ENCODE results near the gene AHNAK.
"Not testable (repeated sequence)": the region's sequence is repeated elsewhere in the genome, so short reads cannot be mapped to it uniquely, and the experiment has no call there.

Gene AHNAK

DNA sequence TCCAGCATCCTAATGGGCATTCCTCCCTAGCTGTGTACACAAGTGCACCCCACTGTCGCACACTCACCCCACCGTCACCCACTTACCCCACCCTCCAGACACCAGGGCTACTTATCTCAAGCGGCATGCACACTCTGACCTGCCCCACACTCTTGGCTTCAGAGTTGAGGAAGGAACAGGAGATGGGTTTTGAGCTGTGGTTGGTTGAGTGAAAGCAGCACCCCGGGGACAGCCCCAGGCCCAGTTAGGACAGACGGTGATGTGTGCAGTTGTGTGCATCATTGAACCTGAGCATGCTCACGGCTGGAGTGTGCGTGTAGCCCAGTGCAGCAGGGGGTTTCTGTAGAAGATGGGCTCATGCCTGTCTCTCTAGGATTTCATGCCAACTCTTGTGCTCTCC lies 32.5 kb downstream of the AHNAK start:
- no peak for DNase-seq

- DNase-seq: no peak
These were observed 33.0 kb downstream of the AHNAK start for GRCh38 chr11:62513626-62514025.

DNA sequence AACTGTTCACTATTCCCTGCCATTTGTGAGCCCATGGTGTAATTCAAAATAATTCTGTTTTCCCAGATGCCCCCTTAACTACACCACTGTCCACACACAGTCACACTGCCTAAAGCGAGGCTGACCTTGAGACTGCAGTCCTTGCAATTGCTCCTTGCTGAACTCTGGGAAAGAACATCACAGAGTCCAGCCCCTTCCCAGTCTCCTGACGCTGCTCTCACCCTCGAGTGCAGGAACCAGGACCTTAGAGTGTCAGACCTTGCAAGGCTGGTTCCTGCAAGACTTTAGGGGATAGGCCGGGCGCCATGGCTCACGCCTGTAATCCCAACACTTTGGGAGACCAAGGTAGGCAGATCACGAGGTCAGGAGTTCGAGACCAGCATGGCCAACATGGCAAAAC lies 33.6 kb downstream of the AHNAK start:
- no peak for DNase-seq

- DNase-seq: peak; percentile 5
These were observed 38.1 kb downstream of the AHNAK start for GRCh38 chr11:62508336-62509058.

DNA sequence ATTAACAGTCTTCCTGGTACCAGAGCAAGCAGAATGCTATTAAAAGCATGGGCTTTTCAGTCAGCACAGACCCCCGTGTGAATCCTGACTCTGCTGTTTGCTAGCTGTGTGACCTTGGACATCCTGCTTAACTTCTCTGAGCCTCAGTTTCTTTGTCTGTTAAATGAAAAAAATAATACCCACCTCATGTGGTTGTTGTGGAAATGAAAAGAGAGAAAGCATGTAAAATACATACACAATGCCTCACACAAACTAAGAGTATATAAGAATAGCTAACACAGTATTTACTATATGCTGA lies 39.5 kb downstream of the AHNAK start:
- no peak for DNase-seq

GRCh38 chr11:62506413-62507124 lies 40.0 kb downstream of the AHNAK start:
- no peak for DNase-seq

DNA sequence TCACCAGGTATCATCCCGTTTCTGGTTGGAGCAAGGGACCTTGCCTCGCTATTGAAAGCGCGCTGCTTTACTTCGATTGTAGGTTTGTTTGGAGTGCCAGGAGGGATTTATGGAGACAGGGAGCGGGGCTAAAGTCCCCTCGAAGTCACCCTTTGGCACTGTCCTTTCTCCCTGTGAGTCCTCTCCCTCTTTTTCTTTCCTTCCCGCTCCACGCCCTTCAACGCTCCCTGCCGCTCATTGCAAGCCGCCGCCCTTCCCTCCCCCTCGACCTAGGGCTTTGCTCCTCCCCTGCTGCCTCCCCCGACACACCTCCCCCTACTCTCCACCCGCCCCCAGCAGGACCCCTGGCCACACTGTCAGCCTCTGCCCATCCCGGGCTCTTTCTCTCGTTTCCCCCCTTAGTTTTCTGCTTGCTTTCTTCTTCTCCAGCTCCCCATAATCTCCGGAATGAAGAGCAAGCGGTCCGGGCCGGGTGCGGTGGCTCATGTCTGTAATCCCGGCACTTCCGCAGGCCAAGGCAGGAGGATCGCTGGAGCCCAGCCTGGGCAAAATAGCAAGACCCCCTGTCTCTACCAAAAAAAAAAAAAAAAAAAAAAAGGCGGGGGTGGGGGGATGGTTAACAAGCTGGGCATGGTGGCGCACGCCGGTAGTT lies 41.0 kb downstream of the AHNAK start:
- DNase-seq: no peak

GRCh38 chr11:62505059-62505439 lies 41.6 kb downstream of the AHNAK start:
- no peak for DNase-seq

GRCh38 chr11:62504158-62504973 lies 42.2 kb downstream of the AHNAK start:
- DNase-seq: no peak

DNA sequence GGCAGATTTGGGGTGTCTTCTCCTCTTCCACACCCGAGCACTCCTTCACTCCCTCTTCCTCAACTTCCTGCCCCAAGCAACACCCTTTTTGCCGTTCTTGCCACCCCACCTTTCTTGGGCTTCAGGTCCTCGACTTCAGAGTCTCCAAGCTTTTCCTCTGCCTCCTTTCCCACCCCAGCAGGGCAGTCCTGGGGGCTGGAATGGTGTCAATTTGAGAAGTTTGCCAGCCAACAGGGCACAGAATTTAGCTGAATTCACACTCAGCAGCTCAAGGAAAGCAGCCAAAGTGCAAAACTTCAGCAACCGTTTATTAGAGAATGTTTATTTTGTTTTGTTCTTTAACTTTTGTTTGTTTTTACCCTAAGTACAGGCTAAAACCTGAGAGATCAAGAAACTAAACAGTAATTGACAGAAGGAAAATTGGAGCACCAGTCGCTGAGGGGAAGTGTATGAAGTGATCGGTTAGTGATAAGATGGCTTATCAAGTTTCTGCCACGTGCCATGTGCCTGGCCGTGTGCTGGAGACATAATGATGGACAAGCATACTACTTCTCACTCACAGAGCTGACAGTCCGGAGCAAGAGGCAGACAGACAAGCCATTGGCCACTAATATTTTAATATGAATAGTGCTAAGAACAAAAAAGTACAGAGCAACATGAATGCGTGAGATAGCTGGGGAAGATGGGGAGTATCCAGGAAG lies 44.4 kb downstream of the AHNAK start:
- DNase-seq: no peak

GRCh38 chr11:62501432-62501891 lies 45.1 kb downstream of the AHNAK start:
- no peak for DNase-seq

- no peak for DNase-seq
These were observed 46.0 kb downstream of the AHNAK start for GRCh38 chr11:62500650-62501030.

DNA sequence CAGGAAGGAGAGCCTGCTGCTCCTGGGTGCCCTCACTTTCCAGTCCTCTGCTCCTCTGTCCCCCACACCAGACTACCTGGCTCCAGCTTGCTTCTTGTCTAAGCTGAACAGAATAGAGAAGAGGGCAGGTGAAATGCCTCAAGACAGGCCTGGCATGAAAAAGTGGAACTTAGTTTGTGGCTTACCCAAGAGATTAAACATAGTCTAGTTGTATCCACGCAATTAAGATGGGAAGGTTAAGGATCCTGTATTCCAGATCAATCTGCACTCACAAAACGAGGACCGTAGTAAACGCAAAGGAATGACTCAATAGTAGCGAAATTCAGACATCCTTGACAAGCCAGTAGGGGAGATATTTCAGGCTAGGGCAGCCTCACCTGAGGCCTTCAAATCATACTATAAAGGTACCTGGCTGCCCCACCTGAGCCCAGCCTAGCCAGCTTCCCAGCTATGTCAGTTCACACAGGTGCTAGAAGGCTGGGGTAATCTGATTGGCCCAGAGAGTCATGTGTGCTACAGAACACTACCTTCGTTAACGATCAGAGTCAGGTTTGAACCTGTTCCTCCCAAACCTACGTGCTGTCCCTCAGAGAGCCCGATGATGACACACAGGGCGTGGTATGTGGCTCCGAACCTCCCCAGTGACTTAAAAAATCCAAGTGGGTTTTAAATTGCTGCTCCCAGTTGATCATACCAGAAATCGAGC lies 46.5 kb downstream of the AHNAK start:
- peak; percentile 9 for DNase-seq

DNA sequence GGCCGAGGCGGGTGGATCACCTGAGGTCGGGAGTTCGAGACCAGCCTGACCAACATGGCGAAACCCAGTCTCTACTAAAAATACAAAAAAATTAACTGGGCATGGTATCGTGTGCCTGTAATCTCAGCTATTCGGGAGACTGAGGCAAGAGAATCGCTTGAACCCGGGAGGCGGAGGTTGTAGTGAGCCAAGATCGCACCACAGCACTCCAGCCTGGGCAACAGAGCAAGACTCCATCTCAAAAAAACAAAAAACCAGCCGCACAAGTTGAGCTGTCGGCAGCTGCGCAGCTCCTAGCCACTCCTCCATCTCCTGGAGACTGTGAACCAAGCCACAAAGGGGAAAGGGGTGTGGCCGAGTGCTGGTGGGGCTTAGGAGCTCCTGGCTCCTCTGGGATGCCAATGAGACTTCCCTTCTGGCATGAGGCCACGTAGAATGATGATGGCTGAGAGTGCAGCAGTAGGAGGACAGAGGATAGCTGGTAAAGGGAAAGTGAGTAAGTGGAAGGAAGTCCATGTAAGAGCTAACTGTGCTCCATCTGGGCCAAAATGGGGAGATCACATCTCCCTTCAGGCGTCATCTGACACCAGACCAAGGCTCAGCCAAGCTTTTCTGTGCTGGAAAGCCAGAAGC lies 47.2 kb downstream of the AHNAK start:
- DNase-seq: not testable (repeated sequence)

- no peak for DNase-seq
These were observed 47.9 kb downstream of the AHNAK start for GRCh38 chr11:62498492-62499286.

GRCh38 chr11:62498031-62498430 lies 48.6 kb downstream of the AHNAK start:
- DNase-seq: no peak

- DNase-seq: peak; percentile 4
These were observed 49.3 kb downstream of the AHNAK start for GRCh38 chr11:62497132-62497801.

DNA sequence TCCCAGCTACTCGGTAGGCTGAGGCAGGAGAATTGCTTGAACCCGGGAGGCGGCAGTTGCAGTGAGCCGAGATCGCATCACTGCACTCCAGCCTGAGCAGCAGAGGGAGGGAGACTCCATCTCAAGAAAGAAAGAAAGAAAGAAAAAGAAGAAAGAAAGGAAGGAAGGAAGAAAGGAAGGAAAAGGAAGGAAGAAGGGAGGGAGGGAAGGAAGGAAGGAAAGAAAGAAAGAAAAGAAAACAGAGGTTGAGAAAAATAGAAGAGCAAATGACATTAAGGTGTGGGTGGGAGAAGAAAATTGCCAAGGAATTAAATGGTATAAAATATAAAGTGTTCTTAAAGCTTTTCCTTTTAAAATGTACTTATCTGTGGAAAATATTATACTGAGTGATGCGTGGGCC lies 49.9 kb downstream of the AHNAK start:
- DNase-seq: no peak

DNA sequence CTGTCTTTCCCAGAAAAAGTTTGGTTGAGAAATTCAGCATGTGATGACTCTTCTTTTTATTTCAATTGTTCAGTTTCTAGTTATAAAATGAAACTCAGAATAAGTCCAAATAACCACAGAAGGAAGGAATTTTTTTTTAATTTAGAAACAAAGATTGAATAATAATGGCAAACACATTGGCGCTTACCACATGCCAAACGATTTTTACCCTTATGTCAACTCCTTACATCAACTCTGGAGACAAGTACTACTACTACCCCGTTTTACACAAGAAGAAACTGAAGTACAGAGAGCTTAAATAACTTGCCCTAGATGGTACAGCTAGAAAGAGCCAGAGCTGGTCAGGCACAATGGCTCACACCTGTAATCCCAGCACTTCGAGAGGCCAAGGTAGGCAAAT lies 52.4 kb downstream of the AHNAK start:
- no peak for DNase-seq

DNA sequence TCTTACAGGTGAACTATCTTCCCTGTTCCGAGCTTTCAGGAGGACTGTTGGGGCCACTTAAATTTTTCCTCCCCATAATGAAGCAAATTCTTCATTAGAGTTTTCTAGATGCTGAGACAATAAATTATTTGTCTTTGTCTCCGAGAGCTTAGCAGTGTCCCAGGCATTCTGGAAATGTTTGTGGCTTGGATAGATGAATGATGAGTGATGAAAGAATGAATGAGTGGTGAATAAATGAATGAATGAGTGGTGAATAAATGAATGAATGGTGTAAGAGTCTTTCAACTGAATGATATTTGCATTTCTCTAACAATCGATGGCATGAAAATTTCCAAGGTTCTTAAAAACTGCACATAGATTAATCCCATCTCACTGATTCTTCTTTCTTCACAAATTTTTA lies 52.8 kb downstream of the AHNAK start:
- DNase-seq: no peak
